GM23338 (cell line): Measurements from ENCODE around the gene LPP.

Experiments
- EZH2 ChIP-seq: fragments of 200-600 bp; sonication (generic); IDR thresholded peaks from one replicate; pipeline ENCODE4 v1.8.0; 2017; ENCODE audit warnings: antibody characterized with exemption, mild to moderate bottlenecking, low read depth; ENCODE audit not compliant: unreplicated experiment
- EZH2phosphoT487 ChIP-seq: fragments of 200-600 bp; sonication (generic); IDR thresholded peaks from one replicate; pipeline ENCODE4 v1.8.1; 2018; ENCODE audit warnings: antibody characterized with exemption; ENCODE audit not compliant: unreplicated experiment
- JUNB ChIP-seq: IDR thresholded peaks from one replicate; pipeline ENCODE4 v1.6.1; 2016; ENCODE audit warnings: antibody characterized with exemption; ENCODE audit not compliant: unreplicated experiment
- POLR2AphosphoS5 ChIP-seq: IDR thresholded peaks from 2 replicates; pipeline ENCODE4 v1.6.1; 2016; ENCODE audit warnings: antibody characterized with exemption, low read depth
- ZNF114 ChIP-seq: fragments of 250-450 bp; sonication (Bioruptor Pico); IDR thresholded peaks from 2 replicates; pipeline ENCODE4 v1.5.0; 2020; ENCODE audit warnings: mild to moderate bottlenecking, moderate library complexity
- ZNF331 ChIP-seq: fragments of 250-450 bp; sonication (Bioruptor Pico); IDR thresholded peaks from 2 replicates; pipeline ENCODE4 v1.5.0; 2020; ENCODE audit warnings: low read depth, mild to moderate bottlenecking, moderate library complexity
- TF ChIP-seq, protein P1 (sequence below), 2 experiments: fragments of 200-600 bp in 1 of 2; sonication (generic) in 1 of 2; conservative IDR thresholded peaks; 2 replicates each; pipeline versions ENCODE4 v1.5.1 to v1.6.1; 2016 to 2017; ENCODE audit warnings: antibody characterized with exemption in 2 of 2, low read depth in 2 of 2, mild to moderate bottlenecking in 2 of 2, moderate library complexity in 1 of 2
- TF ChIP-seq, protein P2 (sequence below): IDR thresholded peaks from one replicate; pipeline ENCODE4 v1.6.1; 2018; ENCODE audit warnings: antibody characterized with exemption; ENCODE audit not compliant: unreplicated experiment
- TF ChIP-seq, protein P3 (sequence below): IDR thresholded peaks from 2 replicates; pipeline ENCODE4 v1.6.1; 2016; ENCODE audit warnings: antibody characterized with exemption

DNA sequence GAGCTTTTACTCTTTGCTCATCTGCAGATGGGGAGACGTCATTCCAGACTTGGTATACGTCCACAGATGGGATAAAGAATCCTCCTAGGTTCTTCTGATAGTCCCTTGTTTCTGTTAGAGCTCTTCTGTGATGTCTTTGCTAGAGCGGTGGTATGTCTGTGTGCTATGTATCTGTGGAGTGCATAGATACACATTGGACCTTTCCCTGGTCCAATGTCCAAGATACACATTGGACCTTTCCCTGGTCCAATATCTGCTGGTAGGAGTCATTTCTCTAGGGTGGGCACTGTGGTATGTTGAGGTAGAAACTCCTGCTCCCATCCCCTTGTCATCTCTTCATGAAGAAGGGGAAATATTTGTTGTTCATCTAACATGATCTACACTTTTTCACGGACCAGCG is 47.5 kb upstream of the LPP start:
- TF ChIP-seq EZH2 (no peak), POLR2AphosphoS5 (no peak), ZNF331 (CRISPR knock-in tag) (no peak), EZH2phosphoT487 (no peak), ZNF114 (no peak), JUNB (no peak)
- TF ChIP-seq, protein P1, sequence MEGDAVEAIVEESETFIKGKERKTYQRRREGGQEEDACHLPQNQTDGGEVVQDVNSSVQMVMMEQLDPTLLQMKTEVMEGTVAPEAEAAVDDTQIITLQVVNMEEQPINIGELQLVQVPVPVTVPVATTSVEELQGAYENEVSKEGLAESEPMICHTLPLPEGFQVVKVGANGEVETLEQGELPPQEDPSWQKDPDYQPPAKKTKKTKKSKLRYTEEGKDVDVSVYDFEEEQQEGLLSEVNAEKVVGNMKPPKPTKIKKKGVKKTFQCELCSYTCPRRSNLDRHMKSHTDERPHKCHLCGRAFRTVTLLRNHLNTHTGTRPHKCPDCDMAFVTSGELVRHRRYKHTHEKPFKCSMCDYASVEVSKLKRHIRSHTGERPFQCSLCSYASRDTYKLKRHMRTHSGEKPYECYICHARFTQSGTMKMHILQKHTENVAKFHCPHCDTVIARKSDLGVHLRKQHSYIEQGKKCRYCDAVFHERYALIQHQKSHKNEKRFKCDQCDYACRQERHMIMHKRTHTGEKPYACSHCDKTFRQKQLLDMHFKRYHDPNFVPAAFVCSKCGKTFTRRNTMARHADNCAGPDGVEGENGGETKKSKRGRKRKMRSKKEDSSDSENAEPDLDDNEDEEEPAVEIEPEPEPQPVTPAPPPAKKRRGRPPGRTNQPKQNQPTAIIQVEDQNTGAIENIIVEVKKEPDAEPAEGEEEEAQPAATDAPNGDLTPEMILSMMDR (conservative IDR thresholded peaks at IDR 0.05; ENCODE audit: low read depth in 2 of 2) = no peak
- TF ChIP-seq, protein P2, sequence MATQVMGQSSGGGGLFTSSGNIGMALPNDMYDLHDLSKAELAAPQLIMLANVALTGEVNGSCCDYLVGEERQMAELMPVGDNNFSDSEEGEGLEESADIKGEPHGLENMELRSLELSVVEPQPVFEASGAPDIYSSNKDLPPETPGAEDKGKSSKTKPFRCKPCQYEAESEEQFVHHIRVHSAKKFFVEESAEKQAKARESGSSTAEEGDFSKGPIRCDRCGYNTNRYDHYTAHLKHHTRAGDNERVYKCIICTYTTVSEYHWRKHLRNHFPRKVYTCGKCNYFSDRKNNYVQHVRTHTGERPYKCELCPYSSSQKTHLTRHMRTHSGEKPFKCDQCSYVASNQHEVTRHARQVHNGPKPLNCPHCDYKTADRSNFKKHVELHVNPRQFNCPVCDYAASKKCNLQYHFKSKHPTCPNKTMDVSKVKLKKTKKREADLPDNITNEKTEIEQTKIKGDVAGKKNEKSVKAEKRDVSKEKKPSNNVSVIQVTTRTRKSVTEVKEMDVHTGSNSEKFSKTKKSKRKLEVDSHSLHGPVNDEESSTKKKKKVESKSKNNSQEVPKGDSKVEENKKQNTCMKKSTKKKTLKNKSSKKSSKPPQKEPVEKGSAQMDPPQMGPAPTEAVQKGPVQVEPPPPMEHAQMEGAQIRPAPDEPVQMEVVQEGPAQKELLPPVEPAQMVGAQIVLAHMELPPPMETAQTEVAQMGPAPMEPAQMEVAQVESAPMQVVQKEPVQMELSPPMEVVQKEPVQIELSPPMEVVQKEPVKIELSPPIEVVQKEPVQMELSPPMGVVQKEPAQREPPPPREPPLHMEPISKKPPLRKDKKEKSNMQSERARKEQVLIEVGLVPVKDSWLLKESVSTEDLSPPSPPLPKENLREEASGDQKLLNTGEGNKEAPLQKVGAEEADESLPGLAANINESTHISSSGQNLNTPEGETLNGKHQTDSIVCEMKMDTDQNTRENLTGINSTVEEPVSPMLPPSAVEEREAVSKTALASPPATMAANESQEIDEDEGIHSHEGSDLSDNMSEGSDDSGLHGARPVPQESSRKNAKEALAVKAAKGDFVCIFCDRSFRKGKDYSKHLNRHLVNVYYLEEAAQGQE = no peak
- TF ChIP-seq, protein P3, sequence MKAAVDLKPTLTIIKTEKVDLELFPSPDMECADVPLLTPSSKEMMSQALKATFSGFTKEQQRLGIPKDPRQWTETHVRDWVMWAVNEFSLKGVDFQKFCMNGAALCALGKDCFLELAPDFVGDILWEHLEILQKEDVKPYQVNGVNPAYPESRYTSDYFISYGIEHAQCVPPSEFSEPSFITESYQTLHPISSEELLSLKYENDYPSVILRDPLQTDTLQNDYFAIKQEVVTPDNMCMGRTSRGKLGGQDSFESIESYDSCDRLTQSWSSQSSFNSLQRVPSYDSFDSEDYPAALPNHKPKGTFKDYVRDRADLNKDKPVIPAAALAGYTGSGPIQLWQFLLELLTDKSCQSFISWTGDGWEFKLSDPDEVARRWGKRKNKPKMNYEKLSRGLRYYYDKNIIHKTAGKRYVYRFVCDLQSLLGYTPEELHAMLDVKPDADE = no peak
